HG03066 (cell line): ENCODE data around the gene TLR5.

Experiments
- ATAC-seq: cut with Tn5 transposase; IDR thresholded peaks from one replicate; pipeline ENCODE4 v1.9.1; 2021; ENCODE audit warnings: low read depth; ENCODE audit not compliant: unreplicated experiment

TLR5 gene

GRCh38 chr1:223147873-223148272 lies 4.8 kb upstream of the TLR5 start:
- ATAC-seq: no peak

GRCh38 chr1:223147409-223147808 lies 4.4 kb upstream of the TLR5 start:
- ATAC-seq: no peak

DNA sequence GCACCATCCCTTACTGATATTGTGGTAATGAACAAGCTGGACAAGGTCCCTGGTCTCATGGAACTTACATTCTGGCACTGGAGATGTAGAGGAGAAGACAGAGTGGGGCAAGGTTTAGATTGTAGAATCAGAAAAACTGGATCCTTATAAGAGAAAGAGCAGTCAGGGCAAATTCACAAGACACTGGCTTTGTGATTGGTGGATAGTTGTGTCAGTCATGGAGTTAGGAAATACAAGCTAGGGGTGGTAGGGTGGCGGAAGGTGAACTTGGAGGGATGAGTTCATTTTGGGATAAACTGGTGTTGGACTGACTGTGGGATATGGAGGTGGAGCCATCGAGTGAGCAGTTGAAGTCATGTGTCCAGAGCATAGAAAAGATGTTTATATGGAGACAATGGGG lies 3.7 kb upstream of the TLR5 start:
- no peak for ATAC-seq

- ATAC-seq: no peak
Observed at GRCh38 chr1:223144914-223145313, 1.9 kb upstream of the TLR5 start.

DNA sequence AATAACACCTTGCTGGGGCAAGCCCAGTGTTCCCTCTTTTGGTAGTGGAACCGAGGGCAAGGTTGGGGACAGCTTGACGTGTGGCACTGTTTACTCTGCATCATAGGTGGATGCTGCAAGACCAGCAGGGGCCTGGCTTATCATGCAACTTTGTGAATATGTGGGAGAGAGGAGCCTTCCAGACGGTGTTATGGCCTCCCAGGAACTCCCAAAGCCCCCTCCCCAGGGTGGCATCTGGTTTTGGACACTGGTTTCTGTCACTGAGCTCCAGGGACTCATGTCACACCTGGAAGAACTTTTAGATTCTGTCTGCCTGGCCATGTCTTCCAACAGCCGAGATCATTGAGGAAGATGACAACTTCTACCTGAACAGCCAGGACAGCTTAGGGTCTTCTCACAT lies 1.4 kb upstream of the TLR5 start:
- no peak for ATAC-seq

- peak; percentile 47 for ATAC-seq
Observed at GRCh38 chr1:223143537-223144248, 645 bp upstream of the TLR5 start.

DNA sequence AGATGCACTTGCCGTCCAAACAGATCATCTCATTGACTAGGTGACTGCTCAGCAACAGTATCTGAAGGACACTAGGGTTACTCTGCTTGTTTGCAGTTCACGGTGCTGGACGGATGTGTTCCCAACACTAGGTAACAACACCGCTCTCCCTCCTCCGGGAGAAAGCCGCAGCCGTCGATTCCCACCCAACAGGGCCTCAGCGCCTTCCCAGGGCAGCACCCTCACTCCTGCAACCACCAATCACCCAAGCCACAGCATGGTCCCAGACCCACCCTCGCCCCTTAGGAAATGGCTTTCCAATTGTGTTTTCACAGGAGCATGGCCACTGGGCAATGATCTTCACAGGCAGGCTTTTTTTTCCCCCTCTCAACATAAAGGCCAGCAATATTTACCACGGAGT lies 779 bp downstream of the TLR5 start:
- no peak for ATAC-seq

- ATAC-seq: no peak
Observed at GRCh38 chr1:223140611-223141405, 2.2 kb downstream of the TLR5 start.

DNA sequence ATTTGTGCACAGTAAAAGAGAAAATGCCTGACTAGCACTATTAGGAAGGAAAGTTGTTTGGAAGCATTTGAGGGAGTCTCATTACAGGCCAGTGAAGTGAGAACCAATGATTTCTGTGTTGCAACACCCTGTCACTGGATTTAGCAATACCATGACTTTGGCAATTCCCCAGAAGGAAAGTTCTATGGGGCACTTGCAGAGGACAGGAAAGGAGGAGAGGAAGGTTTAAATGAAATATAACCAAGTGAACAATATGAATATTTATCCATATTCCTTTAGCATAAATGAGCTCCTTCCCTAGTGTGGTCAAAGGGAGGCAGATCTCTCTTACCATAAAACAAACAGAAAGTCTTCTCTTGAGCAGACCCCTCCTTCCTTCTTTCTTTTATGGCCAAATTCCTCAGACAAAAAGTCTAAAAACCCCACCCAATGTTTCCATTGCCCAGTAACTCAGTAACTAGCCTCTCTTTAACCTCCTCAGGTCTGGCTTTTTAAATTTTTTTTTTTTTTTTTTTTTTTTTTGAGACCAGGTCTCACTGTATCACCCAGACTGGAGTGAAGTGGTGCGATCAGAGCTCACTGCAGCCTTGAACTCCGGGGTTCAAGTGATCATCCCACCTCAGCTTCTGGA lies 5.5 kb downstream of the TLR5 start:
- ATAC-seq: no peak

GRCh38 chr1:223136086-223136485 lies 7.0 kb downstream of the TLR5 start:
- no peak for ATAC-seq

DNA sequence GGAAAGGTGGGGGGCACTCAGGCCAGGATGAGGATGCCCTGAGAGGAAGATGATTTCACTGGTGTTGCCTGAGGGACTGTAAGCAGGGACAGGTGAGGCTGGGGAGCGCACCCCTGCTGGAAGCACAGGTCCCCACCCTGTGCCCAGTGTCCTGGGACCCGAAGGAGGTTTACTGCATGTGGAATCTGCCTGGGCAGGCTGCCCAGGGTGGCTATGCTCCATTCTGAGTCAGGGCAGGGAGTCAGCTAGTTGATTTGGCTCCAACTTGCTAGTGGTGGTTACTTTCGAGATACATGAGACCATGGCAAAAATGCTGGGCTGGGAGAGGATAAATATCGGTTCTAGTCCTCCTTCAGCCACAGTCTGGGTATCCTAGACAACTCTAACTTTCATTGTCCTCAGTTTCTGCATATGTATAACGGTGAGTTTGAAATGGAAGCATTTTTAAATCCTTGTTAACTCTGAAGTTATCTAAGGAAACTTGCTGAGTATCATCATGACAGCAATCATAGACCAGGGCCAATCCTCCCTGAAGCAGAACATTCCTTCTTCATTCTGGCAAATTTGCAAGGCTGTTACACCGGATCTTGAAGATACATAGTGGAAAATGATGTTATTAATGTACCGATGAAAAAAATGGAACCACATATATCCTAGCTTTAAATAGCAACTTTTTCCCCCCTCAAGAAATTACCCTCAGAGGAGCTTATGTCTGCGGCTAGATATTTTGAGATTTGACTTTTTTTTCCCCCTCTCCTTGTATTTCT lies 7.7 kb downstream of the TLR5 start:
- ATAC-seq: no peak

DNA sequence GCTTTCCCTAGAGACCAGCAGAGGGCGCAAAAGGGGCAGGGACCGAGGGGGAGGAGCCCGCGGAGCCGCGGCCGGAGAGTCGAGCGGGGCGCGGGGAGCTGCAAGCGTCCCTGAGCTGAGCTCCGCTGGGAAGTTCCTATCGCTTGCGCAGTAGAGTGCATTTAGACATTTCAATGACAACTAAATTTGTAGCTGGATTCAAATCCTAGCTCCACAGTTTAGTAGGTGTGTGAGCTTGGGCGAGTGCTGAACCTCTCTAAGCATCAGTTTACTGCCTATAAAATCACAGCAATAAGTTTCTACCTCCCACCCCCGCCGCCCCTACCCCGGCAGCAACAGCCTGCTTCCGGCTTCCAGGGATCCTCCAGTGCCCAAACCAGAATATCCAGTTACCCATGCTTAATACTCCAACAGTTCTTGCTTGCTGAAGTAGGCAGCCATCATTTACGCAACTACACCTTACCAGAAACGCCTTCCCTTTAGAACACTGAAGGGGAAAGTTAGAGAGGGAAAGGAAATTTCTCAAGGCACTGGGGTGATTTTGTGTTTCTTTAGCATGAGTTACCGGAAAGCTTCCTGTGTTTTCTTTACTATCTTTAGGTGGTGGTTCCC lies 9.1 kb downstream of the TLR5 start:
- peak; percentile 87 for ATAC-seq

GRCh38 chr1:223133306-223133823 lies 9.7 kb downstream of the TLR5 start:
- ATAC-seq: peak; percentile 8

DNA sequence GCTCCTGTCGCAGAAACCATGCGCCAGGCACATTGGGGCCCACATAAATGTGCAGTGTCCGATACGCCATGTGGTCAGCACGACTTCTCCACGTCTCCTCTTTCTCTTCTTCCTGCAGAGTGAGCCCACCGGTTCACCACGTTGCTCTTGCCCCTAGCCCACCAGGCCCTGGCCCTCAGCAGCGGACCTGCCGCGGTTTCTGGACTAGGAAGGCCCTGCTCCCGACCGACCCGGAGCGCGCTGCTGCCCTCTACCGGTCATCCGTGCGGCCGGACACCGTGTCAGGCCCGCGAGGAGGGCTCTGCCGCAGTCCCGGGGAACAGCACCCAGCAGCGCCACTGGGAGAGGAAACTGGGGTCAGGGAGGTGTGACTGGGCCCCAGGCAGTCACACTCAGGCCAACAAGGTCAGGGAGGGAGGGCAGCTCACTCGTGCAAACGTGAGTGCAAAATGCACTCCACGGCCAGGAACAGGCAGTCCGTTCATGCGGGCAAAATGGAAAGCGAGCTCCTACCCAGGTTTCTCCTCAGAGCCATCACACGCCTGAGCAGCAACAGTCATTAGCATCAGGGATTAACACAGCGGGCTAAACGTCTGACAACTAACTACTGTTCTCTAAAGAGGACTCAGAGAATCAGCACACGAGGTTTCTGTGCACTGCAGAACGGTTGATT lies 13.7 kb downstream of the TLR5 start:
- peak; percentile 52 for ATAC-seq

- no peak for ATAC-seq
Observed at GRCh38 chr1:223126741-223127140, 16.3 kb downstream of the TLR5 start.

GRCh38 chr1:223125766-223126165 lies 17.3 kb downstream of the TLR5 start:
- no peak for ATAC-seq

- no peak for ATAC-seq
Observed at GRCh38 chr1:223123011-223123610, 19.9 kb downstream of the TLR5 start.

- ATAC-seq: no peak
Observed at GRCh38 chr1:223118418-223118817, 24.6 kb downstream of the TLR5 start.

- no peak for ATAC-seq
Observed at GRCh38 chr1:223116950-223117349, 26.1 kb downstream of the TLR5 start.
